Lower leg skin (tissue), 4 donors: ENCODE data around the gene PRM3. TPM values are rescaled to one million over a fixed set of nuclear protein-coding genes. Genes with fewer than 3 reads are reported as not detected.

ENCODE experiments used
- DNase-seq, 2 donors: peaks; one replicate each; pipeline ENCODE4 v3.0.0-alpha.2; 2019; ENCODE audit warnings: low spot score in 2 of 2
- H3K4me3 ChIP-seq: fragments of 200-600 bp; sonication (generic); 2 replicates; pipeline ENCODE4 v1.5.1; 2017; ENCODE audit warnings: mild to moderate bottlenecking, low read depth; ENCODE audit not compliant: poor library complexity, severe bottlenecking
- CTCF ChIP-seq, 3 donors: fragments of 450-650 bp; IDR thresholded peaks; one replicate each; pipeline ENCODE4 v1.5.1; 2016; ENCODE audit warnings: antibody characterized with exemption in 3 of 3, mild to moderate bottlenecking in 3 of 3, moderate library complexity in 2 of 3
- POLR2A ChIP-seq, 2 donors: fragments of 450-650 bp; IDR thresholded peaks; one replicate each; pipeline ENCODE4 v1.6.1; 2016 to 2017; ENCODE audit warnings: antibody characterized with exemption in 2 of 2, mild to moderate bottlenecking in 1 of 2, moderate library complexity in 1 of 2
- WGBS, 2 donors: methylation state at CpG; one replicate each; pipeline ENCODE4 v1.1.5; 2018; 5-methylcytosine and 5-hydroxymethylcytosine counted together
- intact Hi-C: fragments of 100-400 bp; cut with DNase I; formaldehyde crosslinking; loops from one replicate; pipeline ENCODE4 v1.15.0; 2023; ENCODE audit warnings: low total_unique reads
- total RNA-seq, 4 donors: library from RNA; depleted of rRNA; stranded (reverse); fragments of >200 nt; gene quantifications; one replicate each; pipeline ENCODE4 v1.1.0, GENCODE V29; 2016

PRM3 gene
- total RNA-seq, 4 donors from 2014 or later, result not detected

GRCh38 chr16:11232852-11233726, 40.3 kb downstream of the PRM3 start:
- peak in 1 of 2 donors; percentile 89 for DNase-seq
- TF ChIP-seq CTCF (IDR thresholded peaks at IDR 0.05) (no peak), POLR2A (IDR thresholded peaks at IDR 0.05) (no peak)
- no peak overlapping the region for H3K4me3 ChIP-seq
- 65 to 81% methylated on average over 30 to 32 of the region's 35 CpGs for whole genome bisulfite sequencing, 2 donors
- intact Hi-C loops, result no loop called here

- DNase-seq, result no peak
- H3K4me3 ChIP-seq, result no peak overlapping the region
- no peak for TF ChIP-seq POLR2A (IDR thresholded peaks at IDR 0.05)
- no peak for TF ChIP-seq CTCF (IDR thresholded peaks at IDR 0.05)
- intact Hi-C loops, result no loop called here
- WGBS, 2 donors, result 89 to 93% methylated on average over 2 of the region's 3 CpGs
These were observed 41.1 kb downstream of the PRM3 start for GRCh38 chr16:11232302-11232851.

- 77 to 79% methylated on average over 10 of the region's 10 CpGs for WGBS, 2 donors
- no peak for TF ChIP-seq CTCF (IDR thresholded peaks at IDR 0.05)
- TF ChIP-seq POLR2A (IDR thresholded peaks at IDR 0.05), result no peak
- no peak overlapping the region for H3K4me3 ChIP-seq
- no peak for DNase-seq
- intact Hi-C loops, result no loop called here
These were observed 42.0 kb downstream of the PRM3 start for GRCh38 chr16:11231367-11231970.

GRCh38 chr16:11229906-11230305, 43.5 kb downstream of the PRM3 start:
- WGBS, 2 donors, result 40% methylated on average over 4 of the region's 4 CpGs
- H3K4me3 ChIP-seq, result no peak overlapping the region
- intact Hi-C loops, result no loop called here
- TF ChIP-seq POLR2A (IDR thresholded peaks at IDR 0.05) (no peak), CTCF (IDR thresholded peaks at IDR 0.05) (no peak)
- no peak for DNase-seq

- WGBS, 2 donors, result 62 to 65% methylated on average over 5 of the region's 5 CpGs
- DNase-seq, result no peak
- TF ChIP-seq POLR2A (IDR thresholded peaks at IDR 0.05) (no peak), CTCF (IDR thresholded peaks at IDR 0.05) (no peak)
- intact Hi-C loops, result no loop called here
- no peak overlapping the region for H3K4me3 ChIP-seq
These were observed 44.0 kb downstream of the PRM3 start for GRCh38 chr16:11229432-11229831.
